ENCODE data around the gene B4GALNT1. TPM values are rescaled to one million over a fixed set of nuclear protein-coding genes. Genes with fewer than 3 reads are reported as not detected.

Gene B4GALNT1
- total and polyA plus RNA-seq, 2 of the 13 experiments (the other 11 are each of a cell fraction or from before 2014, with no cell fraction given): 4.5 to 5.4 TPM

GRCh38 chr12:57590864-57591781 is 41.9 kb downstream of the B4GALNT1 start, which contains the start of gene PIP4K2C:
PIP4K2C (plus strand) TSS chr12:57591192; CDS start chr12:57591290, 98 bp downstream.
- WGBS (ENCODE audit: low lambda C conversion rate): 2% methylated on average over 39 of the region's 69 CpGs
- Histone ChIP-seq H3K4me3 (replicated peaks in 1 of 3; ENCODE audit: insufficient read depth in 1 of 3, low read depth in 2 of 3, low read length in 3 of 3) (peak within 1 kb of the TSS; percentile 70 to 99 (median 92)), H3K4me2 (ENCODE audit: low read depth, low read length) (peak within 1 kb of the TSS; percentile 80), H3K79me2 (ENCODE audit: insufficient read depth, low read length) (peaks cover 17% of the 10 kb centered on the region), H4K20me1 (ENCODE audit: insufficient read depth, low read length) (no peaks in the 10 kb centered on the region), H3K27me3 (ENCODE audit: control insufficient read depth in 1 of 2, insufficient read depth in 2 of 2, low read length in 2 of 2) (no peaks in the 10 kb centered on the region; a peak in 1 of 5 replicates), H3K27ac (ENCODE audit: extremely low read length, insufficient read depth, low read length) (peak within 1 kb of the TSS; percentile 63), H3K9me3 (ENCODE audit: low read length) (no peaks in the 10 kb centered on the region), H2AFZ (ENCODE audit: low read length) (peak within 1 kb of the TSS; percentile 90), H3K36me3 (replicated peaks in 1 of 2; ENCODE audit: control insufficient read depth in 1 of 2, insufficient read depth in 2 of 2, low read length in 2 of 2) (peaks cover 7 to 13% of the 10 kb centered on the region in 2 experiments; a peak in 3 of 5 replicates), H3K4me1 (ENCODE audit: insufficient read depth, low read length) (peaks cover 22% of the 10 kb centered on the region), H3K9ac (ENCODE audit: insufficient read depth, low read depth, low read length) (peak within 1 kb of the TSS; percentile 75)
- intact Hi-C loops (cut with micrococcal nuclease; ENCODE audit: unreplicated experiment): loop anchor here (2.0 kb wide), 1 partner anchor 42 kb away; the partner anchor contains the start of gene B4GALNT1
- POLR2A ChIA-PET: interaction anchor here (1.2 to 3.9 kb wide), 8 partner anchors 10 to 74 kb away, joined by 4 to 26 read pairs (median 17); partner anchors contain the start of genes ARHGEF25, DDIT3 and DTX3
- CTCF ChIA-PET (ENCODE audit: low intra/inter-chr PET ratio, low total read pairs): no interaction called here
- TSS peak; percentile 53 for BruUV-seq (replicated peaks)
- in situ Hi-C loops (cut with HindIII; ENCODE audit: extremely low pct_ligation_motif_present, low pct_unique_long_range_greater_than_20kb): no loop called here
- FAIRE-seq (no peak), ATAC-seq (peak; percentile 93), DNase-seq (ENCODE audit: low spot score) (peak; percentile 77)
- no peak for TF ChIP-seq ARNT (IDR thresholded peaks at IDR 0.05)
- no peak for TF ChIP-seq SRF (IDR thresholded peaks at IDR 0.05; ENCODE audit: low read depth, low read length)
- TF ChIP-seq ARNT2 (CRISPR knock-in tag; IDR thresholded peaks at IDR 0.05; ENCODE audit: low read depth): 0 out of 2 replicates have a peak, but pooled peaks have one; percentile 43
- TF ChIP-seq PRDM4 (CRISPR knock-in tag; IDR thresholded peaks at IDR 0.05; ENCODE audit: borderline replicate concordance): no peak
- no peak for TF ChIP-seq AHR (CRISPR knock-in tag; IDR thresholded peaks at IDR 0.05)
- TF ChIP-seq ZNF660 (CRISPR knock-in tag; IDR thresholded peaks at IDR 0.05; ENCODE audit: borderline replicate concordance, low read depth): no peak
- TF ChIP-seq NBN (conservative IDR thresholded peaks at IDR 0.05): no peak
- 0 out of 2 replicates have a peak, but pooled peaks have one; percentile 35 for TF ChIP-seq ZMYM4 (CRISPR knock-in tag; IDR thresholded peaks at IDR 0.05)
- peak; percentile 22; the same call in 1 of the 2 replicates for TF ChIP-seq ETV6 (CRISPR knock-in tag; conservative IDR thresholded peaks at IDR 0.05)
- TF ChIP-seq RBFOX2 (IDR thresholded peaks at IDR 0.05; ENCODE audit: low read depth, low read length): peak; percentile 87
- TF ChIP-seq NFYB (CRISPR knock-in tag; IDR thresholded peaks at IDR 0.05): no peak
- TF ChIP-seq JUND (CRISPR knock-in tag; IDR thresholded peaks at IDR 0.05): no peak
- TF ChIP-seq ZFP91 (CRISPR knock-in tag; IDR thresholded peaks at IDR 0.05; ENCODE audit: borderline replicate concordance): no peak; the same call in 1 of the 2 replicates
- TF ChIP-seq DPF2 (CRISPR knock-in tag; IDR thresholded peaks at IDR 0.05; ENCODE audit: borderline replicate concordance, low read depth): no peak
- TF ChIP-seq ERF (CRISPR knock-in tag; IDR thresholded peaks at IDR 0.05): peak; percentile 44; the same call in 1 of the 2 replicates
- no peak for TF ChIP-seq TCF12 (IDR thresholded peaks at IDR 0.05)
- TF ChIP-seq TCF12 (CRISPR knock-in tag; IDR thresholded peaks at IDR 0.05): peak; percentile 69; the same call in 1 of the 2 replicates
- no peak for TF ChIP-seq DDIT3 (CRISPR knock-in tag; IDR thresholded peaks at IDR 0.05)
- TF ChIP-seq ZNF124 (CRISPR knock-in tag; IDR thresholded peaks at IDR 0.05): 0 out of 2 replicates have a peak, but pooled peaks have one; percentile 23
- peak; percentile 89 for TF ChIP-seq SIN3A (IDR thresholded peaks at IDR 0.05; ENCODE audit: borderline replicate concordance, low read depth, low read length)
- no peak for TF ChIP-seq ZNF552 (CRISPR knock-in tag; IDR thresholded peaks at IDR 0.05; ENCODE audit: borderline replicate concordance)
